ENCODE results near the gene HSPA4. TPM values are rescaled to one million over a fixed set of nuclear protein-coding genes. Genes with fewer than 3 reads are reported as not detected.
"Not testable (repeated sequence)": the region's sequence is repeated elsewhere in the genome, so short reads cannot be mapped to it uniquely, and the experiment has no call there.

Gene HSPA4
- total RNA-seq, 1 experiment from 2014 or later: 237 TPM

- POLR2A ChIA-PET: no interaction called here
- Histone ChIP-seq H3K27me3 (replicated peaks; ENCODE audit: control insufficient read depth, insufficient read depth, low read length) (no peaks in the 10 kb centered on the region), H3K36me3 (ENCODE audit: control insufficient read depth, insufficient read depth, low read length) (0 out of 2 replicates have a peak, but pooled peaks cover 1% of the 10 kb centered on the region), H3K4me1 (peaks cover 12% of the 10 kb centered on the region), H3K4me3 (ENCODE audit: low read depth, low read length) (no peak overlapping the region), H3K9me3 (peaks cover 4% of the 10 kb centered on the region; the same call in 1 of the 2 replicates)
- no peak for DNase-seq
- TF ChIP-seq CTCF (IDR thresholded peaks at IDR 0.05; ENCODE audit: insufficient read depth in 1 of 2, low read depth in 1 of 2, low read length in 1 of 2, severe bottlenecking in 1 of 2, unreplicated experiment in 1 of 2): no peak
- CTCF ChIA-PET: no interaction called here
- intact Hi-C loops (cut with micrococcal nuclease; ENCODE audit: unreplicated experiment): no loop called here
- BruUV-seq (replicated peaks): no TSS peak
- Mint-ChIP-seq H3K4me1 (ENCODE audit: low read depth, unreplicated experiment) (peaks cover 10% of the 10 kb centered on the region), H3K27ac (ENCODE audit: unreplicated experiment) (no peak overlapping the region), H3K36me3 (ENCODE audit: insufficient read depth, unreplicated experiment) (peaks cover 39% of the 10 kb centered on the region), H3K27me3 (ENCODE audit: insufficient read depth, unreplicated experiment) (no peaks in the 10 kb centered on the region), H3K9me3 (ENCODE audit: unreplicated experiment) (no peaks in the 10 kb centered on the region), H3K4me3 (ENCODE audit: unreplicated experiment) (no peak overlapping the region)
Measured at GRCh38 chr5:133015466-133015865, 36.3 kb upstream of the HSPA4 start.

- Histone ChIP-seq H3K4me1 (peaks cover 14% of the 10 kb centered on the region), H3K9me3 (no peaks in the 10 kb centered on the region), H3K36me3 (ENCODE audit: control insufficient read depth, insufficient read depth, low read length) (0 out of 2 replicates have a peak, but pooled peaks cover 1% of the 10 kb centered on the region), H3K27me3 (replicated peaks; ENCODE audit: control insufficient read depth, insufficient read depth, low read length) (no peaks in the 10 kb centered on the region), H3K4me3 (ENCODE audit: low read depth, low read length) (no peak overlapping the region)
- ChIA-PET CTCF (no interaction called here), POLR2A (no interaction called here)
- H3K9me3 Mint-ChIP-seq (ENCODE audit: unreplicated experiment): no peaks in the 10 kb centered on the region
- peaks cover 10% of the 10 kb centered on the region for H3K4me1 Mint-ChIP-seq (ENCODE audit: low read depth, unreplicated experiment)
- no TSS peak for BruUV-seq (replicated peaks)
- H3K27me3 Mint-ChIP-seq (ENCODE audit: insufficient read depth, unreplicated experiment): no peaks in the 10 kb centered on the region
- no peak for DNase-seq
- intact Hi-C loops (cut with micrococcal nuclease; ENCODE audit: unreplicated experiment): no loop called here
- no peak overlapping the region for H3K4me3 Mint-ChIP-seq (ENCODE audit: unreplicated experiment)
- H3K36me3 Mint-ChIP-seq (ENCODE audit: insufficient read depth, unreplicated experiment): peaks cover 48% of the 10 kb centered on the region
- H3K27ac Mint-ChIP-seq (ENCODE audit: unreplicated experiment): no peak overlapping the region
- no peak for TF ChIP-seq CTCF (IDR thresholded peaks at IDR 0.05; ENCODE audit: insufficient read depth in 1 of 2, low read depth in 1 of 2, low read length in 1 of 2, severe bottlenecking in 1 of 2, unreplicated experiment in 1 of 2)
Measured at GRCh38 chr5:133017964-133018363, 33.8 kb upstream of the HSPA4 start.

- H3K27me3 Mint-ChIP-seq (ENCODE audit: insufficient read depth, unreplicated experiment); intact Hi-C loops (cut with micrococcal nuclease; ENCODE audit: unreplicated experiment); BruUV-seq (replicated peaks); H3K36me3 ChIP-seq (ENCODE audit: control insufficient read depth, insufficient read depth, low read length); H3K4me3 ChIP-seq (ENCODE audit: low read depth, low read length); H3K4me3 Mint-ChIP-seq (ENCODE audit: unreplicated experiment); H3K27me3 ChIP-seq (replicated peaks; ENCODE audit: control insufficient read depth, insufficient read depth, low read length); H3K9me3 ChIP-seq; CTCF ChIA-PET; H3K4me1 Mint-ChIP-seq (ENCODE audit: low read depth, unreplicated experiment); H3K27ac Mint-ChIP-seq (ENCODE audit: unreplicated experiment); DNase-seq; H3K9me3 Mint-ChIP-seq (ENCODE audit: unreplicated experiment): not testable (repeated sequence)
- H3K36me3 Mint-ChIP-seq (ENCODE audit: insufficient read depth, unreplicated experiment): peaks cover 54% of the 10 kb centered on the region
- POLR2A ChIA-PET: interaction anchor here (0.6 kb wide), 1 partner anchor 30 kb away, joined by 3 read pairs; no protein-coding TSS in a partner anchor
- peaks cover 16% of the 10 kb centered on the region for H3K4me1 ChIP-seq
Measured at GRCh38 chr5:133019471-133019870, 32.3 kb upstream of the HSPA4 start.

Data from Caco-2 (cell line).